CD4-positive, alpha-beta T cell treated with Interleukin-4 for 1 hour (primary cell): Measurements from ENCODE around the gene NBEAL1.
"Not testable (repeated sequence)": the region's sequence is repeated elsewhere in the genome, so short reads cannot be mapped to it uniquely, and the experiment has no call there.

Experiments
- DNase-seq, 2 donors: peaks; one replicate each; pipeline ENCODE4 v3.0.0-alpha.2; 2020 to 2022

Gene NBEAL1

DNA sequence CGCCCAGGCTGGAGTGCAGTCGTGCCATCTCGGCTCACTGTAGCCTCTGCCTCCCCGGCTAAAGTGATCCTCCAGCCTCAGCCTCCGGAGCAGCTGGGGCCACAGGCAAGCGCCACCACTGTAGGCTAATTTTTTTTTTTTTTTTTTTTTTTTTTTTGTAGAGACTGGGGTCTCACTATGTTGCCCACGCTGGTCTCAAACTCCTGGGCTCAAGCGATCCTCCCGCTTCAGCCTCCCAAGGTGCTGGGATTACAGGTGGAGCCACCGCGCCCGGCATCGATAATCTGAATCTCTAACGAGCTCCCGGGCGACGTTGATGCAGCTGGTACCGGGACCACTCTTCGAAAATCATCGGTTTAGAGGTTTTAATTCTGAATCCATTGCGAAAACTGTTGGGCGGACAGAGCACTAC lies 223.6 kb downstream of the NBEAL1 start:
- no peak for DNase-seq

DNA sequence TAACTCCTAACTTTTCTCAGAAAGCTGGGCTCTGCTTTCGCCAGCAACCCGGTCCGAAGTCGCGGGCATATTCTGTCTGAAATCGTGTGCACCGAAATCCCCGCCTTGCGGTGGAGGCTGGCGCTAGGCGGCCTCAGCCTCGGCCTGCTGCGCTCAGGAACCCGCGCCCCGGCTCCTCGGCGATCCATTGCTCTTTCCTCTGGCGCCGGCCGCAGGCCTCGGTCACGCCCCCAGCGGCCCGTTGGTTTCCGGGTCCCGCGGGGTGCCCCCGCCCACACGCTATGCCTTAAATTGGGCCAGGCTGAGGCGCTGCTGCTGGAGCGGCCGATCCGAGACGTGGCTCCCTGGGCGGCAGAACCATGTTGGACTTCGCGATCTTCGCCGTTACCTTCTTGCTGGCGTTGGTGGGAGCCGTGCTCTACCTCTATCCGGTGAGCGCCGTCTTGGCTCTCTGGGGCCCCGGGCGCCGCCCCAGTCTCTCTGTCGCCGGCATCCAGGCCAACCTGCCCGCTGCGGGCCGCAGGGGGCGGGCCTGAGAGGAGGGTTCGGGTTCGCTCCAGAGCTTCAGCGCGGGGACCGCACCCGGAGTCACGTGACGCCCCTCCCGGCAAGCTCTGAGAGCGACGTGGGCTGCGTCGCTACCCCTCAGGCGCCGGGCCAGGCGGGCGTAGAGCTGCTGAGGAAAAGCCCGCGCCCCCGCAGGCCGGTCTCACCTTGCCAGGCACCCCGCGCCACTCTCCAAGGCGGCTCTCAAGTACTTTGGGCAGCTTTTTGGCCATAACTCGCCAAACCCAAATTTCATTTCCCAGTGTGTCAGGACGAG lies 224.2 kb downstream of the NBEAL1 start, which contains the start of gene CYP20A1:
Gene CYP20A1 (plus strand): TSS at position 315 of the 823 bp plus-strand sequence. CDS start 45 bp downstream, at position 360.
- DNase-seq, result peak; percentile 95 to 96

- no peak for DNase-seq
Observed at GRCh38 chr2:203240491-203240890, 225.8 kb downstream of the NBEAL1 start.

DNA sequence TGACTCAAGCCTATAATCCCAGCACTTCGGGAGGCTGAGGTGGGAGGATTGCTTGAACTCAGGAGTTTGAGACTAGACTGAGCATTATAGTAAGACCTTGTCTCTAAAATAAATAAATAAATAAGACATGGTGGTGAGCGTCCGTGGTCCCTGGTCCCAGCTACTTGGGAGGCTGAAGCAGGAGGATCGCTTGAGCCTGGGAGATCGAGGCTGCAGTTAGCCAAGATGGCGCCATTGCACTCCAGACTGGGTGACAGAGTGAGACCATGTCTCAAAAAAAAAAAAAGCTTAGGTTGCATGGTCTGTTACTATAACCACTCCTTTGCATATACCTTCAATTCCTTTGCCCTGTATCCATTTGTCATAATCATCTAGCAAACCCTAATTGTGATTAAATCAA lies 227.8 kb downstream of the NBEAL1 start:
- no peak for DNase-seq

DNA sequence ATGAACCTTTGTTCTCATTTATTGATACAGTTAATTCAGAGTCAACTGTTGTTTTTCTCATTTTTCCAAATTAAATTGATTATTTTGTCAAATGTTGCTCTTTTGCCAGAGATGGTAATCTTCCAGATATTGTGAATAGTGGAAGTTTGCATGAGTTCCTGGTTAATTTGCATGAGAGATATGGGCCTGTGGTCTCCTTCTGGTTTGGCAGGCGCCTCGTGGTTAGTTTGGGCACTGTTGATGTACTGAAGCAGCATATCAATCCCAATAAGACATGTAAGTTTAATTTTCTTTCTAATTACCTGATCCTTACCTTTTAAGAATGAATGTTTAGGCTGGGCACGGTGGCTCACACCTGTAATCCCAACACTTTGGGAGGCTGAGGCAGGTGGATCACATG lies 232.0 kb downstream of the NBEAL1 start:
- no peak for DNase-seq

- no peak for DNase-seq
Observed at GRCh38 chr2:203252818-203253217, 238.1 kb downstream of the NBEAL1 start.

- not testable (repeated sequence) for DNase-seq
Observed at GRCh38 chr2:203253422-203254095, 238.9 kb downstream of the NBEAL1 start.

- DNase-seq, result no peak
Observed at GRCh38 chr2:203261326-203262159, 246.9 kb downstream of the NBEAL1 start.
